ENCODE data around the gene TMEM238.
"Not testable (repeated sequence)": the region's sequence is repeated elsewhere in the genome, so short reads cannot be mapped to it uniquely, and the experiment has no call there.

TMEM238 gene

GRCh38 chr19:55339889-55340783 lies 44.0 kb downstream of the TMEM238 start:
- no peaks in the 10 kb centered on the region for H3K27me3 ChIP-seq (ENCODE audit: control insufficient read depth, insufficient read depth, low read length)
- peak overlapping the region; percentile 74 for H3K4me3 ChIP-seq (ENCODE audit: low read length)
- H3K9me3 ChIP-seq (ENCODE audit: control insufficient read depth, low read depth, low read length) = no peaks in the 10 kb centered on the region
- peaks cover 5% of the 10 kb centered on the region for H3K4me1 ChIP-seq (ENCODE audit: control insufficient read depth, low read depth, low read length)
- peak overlapping the region; percentile 45 for H3K27ac ChIP-seq (ENCODE audit: low read length)
- peak overlapping the region; percentile 70 for H3K9ac ChIP-seq (ENCODE audit: low read length)
- peaks cover 14% of the 10 kb centered on the region for H3K36me3 ChIP-seq (ENCODE audit: control insufficient read depth, low read depth, low read length)

DNA sequence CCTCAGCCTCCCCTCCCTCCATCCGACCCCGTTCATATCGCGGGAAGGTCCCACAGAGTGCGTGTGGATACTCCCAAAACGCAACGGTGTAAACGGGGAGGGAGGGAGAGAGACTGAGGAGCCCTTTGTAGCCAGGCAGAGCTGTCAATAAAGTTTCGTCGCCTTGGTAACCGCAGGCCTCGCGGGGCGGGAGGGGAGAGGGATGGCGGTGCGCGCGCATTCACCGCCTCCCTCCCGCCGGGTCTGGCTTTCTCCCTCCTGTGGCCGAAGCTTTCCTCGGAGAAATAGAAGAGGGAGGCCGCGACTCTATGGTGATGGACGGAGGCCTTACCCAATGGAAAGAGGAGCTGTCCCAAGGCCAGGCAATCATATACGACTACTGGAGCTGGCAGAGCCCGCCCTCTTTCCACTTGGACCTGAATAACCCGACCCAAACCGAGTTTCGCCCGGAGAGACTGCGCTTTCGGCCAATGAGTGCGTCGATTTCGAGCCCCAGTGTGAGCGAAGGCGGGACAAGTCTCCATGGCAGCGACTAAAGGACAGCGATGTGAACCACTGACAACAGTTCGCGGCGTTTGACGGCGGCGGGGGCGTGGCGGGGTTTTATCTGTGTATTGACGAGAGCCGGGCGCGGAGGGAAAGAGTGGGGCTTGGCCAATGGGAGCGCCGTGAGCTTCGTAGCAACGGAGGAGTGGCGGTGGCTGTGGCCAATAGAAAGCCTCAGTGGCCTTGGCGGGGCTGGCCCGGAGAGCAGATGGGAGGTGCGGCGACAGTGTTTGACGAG lies 44.8 kb downstream of the TMEM238 start, which contains the start of gene KMT5C:
KMT5C (plus strand) TSS at position 772 of the 784 bp plus-strand sequence. CDS start 2,061 bp downstream, outside the sequence.
- H3K4me3 ChIP-seq (ENCODE audit: low read length) = peak within 1 kb of the TSS; percentile 74
- peak within 1 kb of the TSS; percentile 97 for H3K27ac ChIP-seq (ENCODE audit: low read length)
- H3K36me3 ChIP-seq (ENCODE audit: control insufficient read depth, low read depth, low read length) = peaks cover 14% of the 10 kb centered on the region
- H3K4me1 ChIP-seq (ENCODE audit: control insufficient read depth, low read depth, low read length) = peaks cover 5% of the 10 kb centered on the region
- H3K27me3 ChIP-seq (ENCODE audit: control insufficient read depth, insufficient read depth, low read length) = no peaks in the 10 kb centered on the region
- H3K9me3 ChIP-seq (ENCODE audit: control insufficient read depth, low read depth, low read length) = no peaks in the 10 kb centered on the region
- peak within 1 kb of the TSS; percentile 95 for H3K9ac ChIP-seq (ENCODE audit: low read length)

GRCh38 chr19:55336101-55336500 lies 48.0 kb downstream of the TMEM238 start:
- Histone ChIP-seq H3K27me3 (ENCODE audit: control insufficient read depth, insufficient read depth, low read length) (no peaks in the 10 kb centered on the region), H3K36me3 (ENCODE audit: control insufficient read depth, low read depth, low read length) (no peaks in the 10 kb centered on the region), H3K27ac (ENCODE audit: low read length) (no peak overlapping the region), H3K4me1 (ENCODE audit: control insufficient read depth, low read depth, low read length) (no peaks in the 10 kb centered on the region), H3K9me3 (ENCODE audit: control insufficient read depth, low read depth, low read length) (no peaks in the 10 kb centered on the region), H3K4me3 (ENCODE audit: low read length) (no peak overlapping the region), H3K9ac (ENCODE audit: low read length) (no peak overlapping the region)

DNA sequence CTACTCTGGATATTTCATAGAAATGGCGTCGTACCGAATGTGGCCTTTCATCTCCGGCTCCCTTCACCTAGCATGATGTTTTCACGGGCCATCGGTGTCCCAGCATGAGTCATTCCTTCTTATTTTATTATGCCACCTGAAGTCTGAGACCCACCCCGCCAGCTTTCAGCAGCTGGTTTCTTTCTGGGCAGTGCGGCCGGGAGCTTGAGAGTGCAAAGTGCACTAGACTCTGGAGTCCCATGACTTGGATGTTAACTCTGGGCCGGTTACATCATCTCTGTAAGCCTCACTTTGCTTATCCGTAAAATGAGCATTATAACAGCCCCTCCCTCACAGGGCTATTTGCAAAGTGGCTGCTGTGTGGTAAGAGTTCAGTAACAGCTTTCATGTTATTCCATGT lies 50.2 kb downstream of the TMEM238 start:
- H3K27ac ChIP-seq (ENCODE audit: low read length) = no peak overlapping the region
- H3K4me3 ChIP-seq (ENCODE audit: low read length) = no peak overlapping the region
- no peaks in the 10 kb centered on the region for H3K27me3 ChIP-seq (ENCODE audit: control insufficient read depth, insufficient read depth, low read length)
- H3K9me3 ChIP-seq (ENCODE audit: control insufficient read depth, low read depth, low read length) = no peaks in the 10 kb centered on the region
- no peaks in the 10 kb centered on the region for H3K4me1 ChIP-seq (ENCODE audit: control insufficient read depth, low read depth, low read length)
- H3K9ac ChIP-seq (ENCODE audit: low read length) = no peak overlapping the region
- H3K36me3 ChIP-seq (ENCODE audit: control insufficient read depth, low read depth, low read length) = no peaks in the 10 kb centered on the region

DNA sequence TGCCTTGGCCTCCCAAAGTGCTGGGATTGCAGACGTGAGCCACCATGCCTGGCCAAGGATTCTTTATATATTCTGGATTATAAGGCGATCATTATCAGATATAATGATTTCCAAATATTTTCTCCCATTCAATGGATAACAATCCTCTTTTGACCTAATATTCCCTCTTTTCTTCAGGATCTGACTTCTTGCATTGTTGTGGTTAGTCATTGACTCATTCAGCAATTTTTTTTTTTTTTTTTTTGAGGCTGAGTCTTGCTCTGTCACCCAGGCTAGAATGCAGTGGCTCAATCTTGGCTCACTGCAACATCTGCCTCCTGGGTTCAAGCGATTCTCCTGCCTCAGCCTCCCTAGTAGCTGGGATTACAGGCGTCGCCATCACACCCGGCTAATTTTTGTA lies 54.3 kb downstream of the TMEM238 start:
- H3K4me3 ChIP-seq (ENCODE audit: low read length); H3K9ac ChIP-seq (ENCODE audit: low read length); H3K9me3 ChIP-seq (ENCODE audit: control insufficient read depth, low read depth, low read length); H3K27ac ChIP-seq (ENCODE audit: low read length); H3K4me1 ChIP-seq (ENCODE audit: control insufficient read depth, low read depth, low read length); H3K36me3 ChIP-seq (ENCODE audit: control insufficient read depth, low read depth, low read length); H3K27me3 ChIP-seq (ENCODE audit: control insufficient read depth, insufficient read depth, low read length): not testable (repeated sequence)
